Sigmoid colon (tissue), 7 donors: ENCODE measurements around the gene CDKAL1. TPM values are rescaled to one million over a fixed set of nuclear protein-coding genes. Genes with fewer than 3 reads are reported as not detected.

Experiments used
- DNase-seq: peaks from one replicate; pipeline ENCODE4 v3.0.0-alpha.2; 2019
- H3K27ac ChIP-seq, 4 donors: fragments of 200-600 bp; sonication (generic); one replicate each; pipeline ENCODE4 v1.5.1; 2016 to 2019; ENCODE audit warnings: mild to moderate bottlenecking in 1 of 4
- H3K27me3 ChIP-seq, 3 donors: fragments of 200-600 bp; sonication (generic); one replicate each; pipeline ENCODE4 v1.5.1; 2019; ENCODE audit warnings: mild to moderate bottlenecking in 1 of 3
- H3K36me3 ChIP-seq, 4 donors: fragments of 200-600 bp; sonication (generic); one replicate each; pipeline ENCODE4 v1.5.1; 2016 to 2019
- H3K4me1 ChIP-seq, 4 donors: fragments of 200-600 bp; sonication (generic); one replicate each; pipeline ENCODE4 v1.5.1; 2017 to 2019
- H3K4me3 ChIP-seq, 4 donors: fragments of 200-600 bp; sonication (generic); one replicate each; pipeline ENCODE4 v1.5.1; 2017 to 2019; ENCODE audit warnings: mild to moderate bottlenecking in 2 of 4, moderate library complexity in 1 of 4
- H3K9me3 ChIP-seq, 4 donors: fragments of 200-600 bp in 3 of 4; sonication (generic) in 3 of 4; one replicate each; pipeline versions ENCODE4 v1.5.1 to v1.6.1; 2013 to 2019
- EP300 ChIP-seq, 4 donors: sonication (generic); formaldehyde crosslinking; IDR thresholded peaks; one replicate each; pipeline ENCODE4 v1.6.1; 2017; ENCODE audit warnings: antibody characterized with exemption in 4 of 4
- POLR2A ChIP-seq, 2 donors: fragments of 450-650 bp; IDR thresholded peaks; one replicate each; pipeline ENCODE4 v1.6.1; 2016; ENCODE audit warnings: antibody characterized with exemption in 2 of 2, mild to moderate bottlenecking in 2 of 2, moderate library complexity in 2 of 2
- POLR2AphosphoS5 ChIP-seq, 4 donors: sonication (generic); formaldehyde crosslinking; IDR thresholded peaks; one replicate each; pipeline ENCODE4 v1.6.1; 2017; ENCODE audit warnings: antibody characterized with exemption in 4 of 4
- WGBS, 2 donors: extraction: QIAGEN DNeasy Blood & Tissue Kit; methylation state at CpG; one replicate each; pipeline ENCODE4 v1.1.7; 2013; 5-methylcytosine and 5-hydroxymethylcytosine counted together
- intact Hi-C: fragments of 100-400 bp; cut with DNase I; formaldehyde crosslinking; loops from one replicate; pipeline ENCODE4 v1.15.1; 2023
- polyA plus RNA-seq, 3 donors: library from polyadenylated mRNA; stranded (reverse); fragments of 200-250 nt; gene quantifications; one replicate each; pipeline ENCODE4 v1.2.3, GENCODE V29; 2013
- total RNA-seq, 4 donors: library from RNA; depleted of rRNA; stranded (reverse); fragments of >200 nt; gene quantifications; one replicate each; pipeline ENCODE4 v1.1.0, GENCODE V29; 2016
- TF ChIP-seq, protein P1 (sequence below), 4 experiments: fragments of 450-650 bp in 3 of 4; fragments of 200-600 bp in 1 of 4; IDR thresholded peaks; one replicate each; pipeline ENCODE4 v1.5.1; 2016 to 2019; ENCODE audit warnings: antibody characterized with exemption in 4 of 4, mild to moderate bottlenecking in 3 of 4, moderate library complexity in 2 of 4
- donor health status: healthy with polysubstance abuse.
- donor health status: Bipolar disorder and iron deficiency.
- donor health status: healthy.

CDKAL1 gene
- total and polyA plus RNA-seq, 7 donors = 2.8 to 14.7 (median 11.4) TPM

DNA sequence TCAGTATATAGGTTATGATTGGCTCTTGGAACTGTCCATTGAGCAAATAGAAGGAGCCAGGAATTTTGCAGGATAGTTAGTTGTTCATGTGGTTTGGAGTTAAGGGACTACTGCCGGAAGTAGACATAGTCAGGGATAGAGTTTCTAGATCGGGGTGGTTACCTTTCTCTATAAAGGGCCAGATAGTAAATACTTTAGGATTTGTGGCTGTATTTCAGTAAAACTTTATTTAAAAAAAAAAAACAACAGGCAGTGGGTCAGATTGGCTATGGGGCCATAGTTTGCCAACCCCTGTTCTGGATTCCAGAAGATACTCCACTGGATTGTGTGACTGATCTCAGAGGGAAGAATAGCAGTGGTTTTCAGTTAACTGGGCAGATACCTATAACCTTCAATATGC is 570.0 kb downstream of the CDKAL1 start:
- WGBS, 2 donors = 97 to 98% methylated on average over 2 of the region's 2 CpGs
- no peaks in the 10 kb centered on the region for H3K9me3 ChIP-seq
- intact Hi-C loops = no loop called here
- H3K4me3 ChIP-seq = no peak overlapping the region
- H3K27ac ChIP-seq = no peak overlapping the region
- no peak for DNase-seq
- TF ChIP-seq EP300 (IDR thresholded peaks at IDR 0.05) = no peak
- peaks cover 0 to 4% (median 2%) of the 10 kb centered on the region in 4 donors for H3K4me1 ChIP-seq
- H3K27me3 ChIP-seq = no peaks in the 10 kb centered on the region
- no peaks in the 10 kb centered on the region for H3K36me3 ChIP-seq

- H3K4me1 ChIP-seq = peaks cover 0 to 13% (median 11%) of the 10 kb centered on the region in 4 donors
- TF ChIP-seq POLR2A (IDR thresholded peaks at IDR 0.05) (no peak), POLR2AphosphoS5 (IDR thresholded peaks at IDR 0.05) (no peak), EP300 (IDR thresholded peaks at IDR 0.05) (no peak)
- TF ChIP-seq, protein P1, sequence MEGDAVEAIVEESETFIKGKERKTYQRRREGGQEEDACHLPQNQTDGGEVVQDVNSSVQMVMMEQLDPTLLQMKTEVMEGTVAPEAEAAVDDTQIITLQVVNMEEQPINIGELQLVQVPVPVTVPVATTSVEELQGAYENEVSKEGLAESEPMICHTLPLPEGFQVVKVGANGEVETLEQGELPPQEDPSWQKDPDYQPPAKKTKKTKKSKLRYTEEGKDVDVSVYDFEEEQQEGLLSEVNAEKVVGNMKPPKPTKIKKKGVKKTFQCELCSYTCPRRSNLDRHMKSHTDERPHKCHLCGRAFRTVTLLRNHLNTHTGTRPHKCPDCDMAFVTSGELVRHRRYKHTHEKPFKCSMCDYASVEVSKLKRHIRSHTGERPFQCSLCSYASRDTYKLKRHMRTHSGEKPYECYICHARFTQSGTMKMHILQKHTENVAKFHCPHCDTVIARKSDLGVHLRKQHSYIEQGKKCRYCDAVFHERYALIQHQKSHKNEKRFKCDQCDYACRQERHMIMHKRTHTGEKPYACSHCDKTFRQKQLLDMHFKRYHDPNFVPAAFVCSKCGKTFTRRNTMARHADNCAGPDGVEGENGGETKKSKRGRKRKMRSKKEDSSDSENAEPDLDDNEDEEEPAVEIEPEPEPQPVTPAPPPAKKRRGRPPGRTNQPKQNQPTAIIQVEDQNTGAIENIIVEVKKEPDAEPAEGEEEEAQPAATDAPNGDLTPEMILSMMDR (IDR thresholded peaks at IDR 0.05) = no peak
- H3K4me3 ChIP-seq = no peak overlapping the region
- WGBS, 2 donors = 95 to 97% methylated on average over 3 of the region's 3 CpGs
- intact Hi-C loops = no loop called here
- no peak for DNase-seq
- no peak overlapping the region for H3K27ac ChIP-seq
- no peaks in the 10 kb centered on the region for H3K36me3 ChIP-seq
- H3K9me3 ChIP-seq = no peaks in the 10 kb centered on the region
- H3K27me3 ChIP-seq = no peaks in the 10 kb centered on the region
These were observed 573.5 kb downstream of the CDKAL1 start for GRCh38 chr6:21107796-21108195.

DNA sequence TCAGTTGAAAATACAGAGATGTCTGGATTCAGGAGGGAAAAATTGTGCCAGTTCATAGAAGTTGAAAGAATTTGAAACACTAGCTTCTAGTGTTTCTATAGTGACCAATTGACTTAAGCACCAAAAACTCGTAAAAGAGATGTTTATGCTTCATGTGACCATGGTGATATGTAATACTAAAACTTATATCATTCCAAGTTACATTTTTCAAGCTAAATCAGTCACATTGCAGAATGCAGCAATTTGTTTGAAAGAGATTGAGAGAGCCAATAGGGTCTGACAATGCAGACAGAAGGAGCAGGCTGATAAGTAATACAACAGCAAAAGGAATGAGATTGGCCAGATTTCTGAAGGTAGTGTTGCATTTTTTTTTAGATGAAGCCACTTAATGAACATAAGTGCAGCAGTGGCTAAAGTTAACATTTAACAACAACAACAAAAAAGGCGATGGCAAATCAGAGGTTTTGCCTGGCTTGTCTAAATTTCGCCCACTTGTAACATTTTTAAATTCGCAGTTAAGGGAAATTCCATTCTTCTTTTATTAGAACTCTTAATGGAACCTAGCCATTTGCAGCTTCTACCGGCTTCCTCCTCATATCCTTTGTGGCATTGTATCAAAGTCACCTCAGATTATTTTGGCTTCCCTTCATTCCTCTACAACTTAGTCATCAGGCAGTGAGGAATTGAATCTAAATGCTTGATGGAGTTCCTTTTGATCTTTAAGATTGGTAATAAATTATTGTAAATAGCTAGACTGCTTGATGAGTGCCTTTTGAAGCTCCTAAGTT is 575.3 kb downstream of the CDKAL1 start:
- 58 to 78% methylated on average over 5 of the region's 5 CpGs for WGBS, 2 donors
- TF ChIP-seq EP300 (IDR thresholded peaks at IDR 0.05) (no peak), POLR2AphosphoS5 (IDR thresholded peaks at IDR 0.05) (no peak), POLR2A (IDR thresholded peaks at IDR 0.05) (no peak)
- TF ChIP-seq, protein P1 (IDR thresholded peaks at IDR 0.05) = no peak
- Histone ChIP-seq H3K4me1 (peaks cover 0 to 13% (median 11%) of the 10 kb centered on the region in 4 donors), H3K9me3 (no peaks in the 10 kb centered on the region), H3K27me3 (no peaks in the 10 kb centered on the region), H3K36me3 (no peaks in the 10 kb centered on the region), H3K4me3 (no peak overlapping the region), H3K27ac (no peak overlapping the region)
- intact Hi-C loops = no loop called here
- DNase-seq = no peak

GRCh38 chr6:21110684-21111083 is 576.4 kb downstream of the CDKAL1 start:
- 95 to 98% methylated on average over 5 of the region's 5 CpGs for WGBS, 2 donors
- peaks cover 0 to 22% (median 11%) of the 10 kb centered on the region in 4 donors for H3K4me1 ChIP-seq

DNA sequence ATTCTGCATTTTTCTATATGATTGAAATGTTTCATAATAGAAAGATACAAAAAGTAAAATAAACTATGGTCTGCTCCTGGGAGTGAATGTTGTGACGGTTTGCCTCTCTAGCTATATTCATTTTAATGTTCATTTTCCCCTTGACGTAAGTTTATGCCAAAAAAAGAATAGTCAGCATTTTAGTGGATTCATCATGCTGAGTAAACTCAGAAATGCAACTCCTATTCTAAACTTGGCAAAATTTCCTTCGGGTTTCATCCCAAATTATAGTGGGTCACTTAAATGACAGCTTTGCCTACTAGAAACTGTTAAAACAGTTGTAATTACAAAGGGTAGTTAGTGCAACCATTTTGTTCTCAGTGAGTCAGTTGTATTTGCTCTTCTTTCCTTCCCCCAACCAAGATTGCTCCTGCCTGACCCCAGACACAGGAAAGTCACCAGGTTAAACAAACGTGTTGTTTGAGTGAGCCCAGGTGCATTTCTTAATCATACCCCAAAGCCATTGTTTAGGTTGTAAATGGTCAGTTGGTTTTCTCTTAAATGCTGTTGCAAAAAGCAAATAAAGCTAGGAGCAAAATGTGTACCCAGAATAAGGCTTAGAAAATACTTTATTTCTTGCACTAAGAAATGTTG is 577.0 kb downstream of the CDKAL1 start:
- H3K27me3 ChIP-seq = no peaks in the 10 kb centered on the region
- peaks cover 0 to 22% (median 11%) of the 10 kb centered on the region in 4 donors for H3K4me1 ChIP-seq
- DNase-seq = no peak
- H3K27ac ChIP-seq = no peak overlapping the region
- H3K36me3 ChIP-seq = no peaks in the 10 kb centered on the region
- intact Hi-C loops = no loop called here
- 55 to 71% methylated on average over 4 of the region's 4 CpGs for WGBS, 2 donors
- H3K4me3 ChIP-seq = no peak overlapping the region
- TF ChIP-seq POLR2AphosphoS5 (IDR thresholded peaks at IDR 0.05) (no peak), POLR2A (IDR thresholded peaks at IDR 0.05) (no peak), EP300 (IDR thresholded peaks at IDR 0.05) (no peak)
- TF ChIP-seq, protein P1 (IDR thresholded peaks at IDR 0.05) = no peak
- H3K9me3 ChIP-seq = no peaks in the 10 kb centered on the region

More at GRCh38 chr6:21110684-21111083, 576.4 kb downstream of the CDKAL1 start:
- TF ChIP-seq EP300 (IDR thresholded peaks at IDR 0.05) (no peak), POLR2AphosphoS5 (IDR thresholded peaks at IDR 0.05) (no peak), POLR2A (IDR thresholded peaks at IDR 0.05) (no peak)
- TF ChIP-seq, protein P1 (IDR thresholded peaks at IDR 0.05) = no peak
- no peaks in the 10 kb centered on the region for H3K9me3 ChIP-seq
- H3K27ac ChIP-seq = no peak overlapping the region
- H3K36me3 ChIP-seq = no peaks in the 10 kb centered on the region
- no peaks in the 10 kb centered on the region for H3K27me3 ChIP-seq
- intact Hi-C loops = no loop called here
- H3K4me3 ChIP-seq = no peak overlapping the region
- no peak for DNase-seq
